GM08714 (cell line): Measurements from ENCODE around the gene WNK2.

Source experiments
- H3K4me3 ChIP-seq: fragments of 200-500 bp; sonication (Bioruptor generic); 2 replicates; pipeline ENCODE4 v1.5.1; 2014; ENCODE audit warnings: mild to moderate bottlenecking, low read length, inconsistent platforms
- ZNF274 ChIP-seq: IDR thresholded peaks from 2 replicates; pipeline ENCODE4 v1.6.1; 2012; ENCODE audit warnings: mild to moderate bottlenecking, low read depth, low read length

The WNK2 gene

GRCh38 chr9:93173365-93174051, 10.4 kb upstream of the WNK2 start:
- TF ChIP-seq ZNF274 = no peak

GRCh38 chr9:93174976-93175375, 9.0 kb upstream of the WNK2 start:
- TF ChIP-seq ZNF274 = no peak

More at GRCh38 chr9:93173365-93174051, 10.4 kb upstream of the WNK2 start:
- no peak overlapping the region for H3K4me3 ChIP-seq

GRCh38 chr9:93177676-93178075, 6.3 kb upstream of the WNK2 start:
- TF ChIP-seq ZNF274 = no peak
- no peak overlapping the region for H3K4me3 ChIP-seq

More at GRCh38 chr9:93174976-93175375, 9.0 kb upstream of the WNK2 start:
- no peak overlapping the region for H3K4me3 ChIP-seq

DNA sequence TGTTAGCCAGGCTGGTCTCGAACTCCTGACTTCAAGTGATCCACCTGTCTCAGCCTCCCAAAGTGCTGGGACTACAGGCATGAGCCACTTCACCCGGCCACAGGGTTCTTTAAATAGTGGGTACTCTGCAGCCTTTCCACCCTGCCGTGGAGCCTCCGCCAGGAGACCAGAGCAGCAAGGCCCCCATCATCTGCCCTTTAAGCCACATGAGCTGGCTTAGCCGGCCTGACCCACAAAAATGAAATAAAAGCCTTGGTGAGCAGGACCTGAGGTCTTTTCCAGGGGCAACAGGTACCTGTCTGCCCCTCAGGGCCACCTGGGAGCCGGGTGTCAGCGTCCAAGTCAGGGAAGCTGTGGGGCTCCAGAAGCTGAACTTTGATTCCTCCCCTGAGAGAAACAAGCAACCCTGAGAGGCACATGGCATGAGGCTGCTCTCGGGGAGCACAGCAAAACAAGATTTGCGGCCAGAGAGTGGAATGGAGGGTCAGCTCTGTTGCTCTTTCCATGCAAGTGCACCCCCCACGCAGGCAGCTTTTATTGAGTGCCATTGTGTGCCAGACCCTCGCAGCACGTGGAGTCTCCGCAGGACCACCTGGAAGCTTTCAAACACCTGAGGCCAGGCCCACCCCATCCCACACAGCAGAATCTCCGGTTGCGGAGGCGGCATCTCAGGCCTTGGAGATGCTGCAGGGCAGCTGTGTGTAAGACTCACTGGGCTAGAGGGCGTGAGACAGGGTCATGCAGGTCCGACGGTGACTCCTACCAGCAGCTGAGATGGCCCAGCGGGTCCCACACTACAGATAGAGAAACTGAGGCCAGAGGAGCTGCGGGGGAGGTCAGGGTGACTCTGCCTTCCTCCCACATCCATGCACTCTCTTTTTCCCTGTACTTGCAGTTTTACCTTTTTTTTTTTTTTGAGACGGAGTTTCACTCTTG, 4.8 kb upstream of the WNK2 start:
- no peak for TF ChIP-seq ZNF274
- H3K4me3 ChIP-seq = no peak overlapping the region

- H3K4me3 ChIP-seq = no peak overlapping the region
- no peak for TF ChIP-seq ZNF274
Measured at GRCh38 chr9:93180938-93181337, 3.0 kb upstream of the WNK2 start.

GRCh38 chr9:93181672-93182435, 2.1 kb upstream of the WNK2 start:
- no peak for TF ChIP-seq ZNF274
- no peak overlapping the region for H3K4me3 ChIP-seq

GRCh38 chr9:93182572-93182971, 1.4 kb upstream of the WNK2 start:
- no peak overlapping the region for H3K4me3 ChIP-seq
- TF ChIP-seq ZNF274 = no peak

DNA sequence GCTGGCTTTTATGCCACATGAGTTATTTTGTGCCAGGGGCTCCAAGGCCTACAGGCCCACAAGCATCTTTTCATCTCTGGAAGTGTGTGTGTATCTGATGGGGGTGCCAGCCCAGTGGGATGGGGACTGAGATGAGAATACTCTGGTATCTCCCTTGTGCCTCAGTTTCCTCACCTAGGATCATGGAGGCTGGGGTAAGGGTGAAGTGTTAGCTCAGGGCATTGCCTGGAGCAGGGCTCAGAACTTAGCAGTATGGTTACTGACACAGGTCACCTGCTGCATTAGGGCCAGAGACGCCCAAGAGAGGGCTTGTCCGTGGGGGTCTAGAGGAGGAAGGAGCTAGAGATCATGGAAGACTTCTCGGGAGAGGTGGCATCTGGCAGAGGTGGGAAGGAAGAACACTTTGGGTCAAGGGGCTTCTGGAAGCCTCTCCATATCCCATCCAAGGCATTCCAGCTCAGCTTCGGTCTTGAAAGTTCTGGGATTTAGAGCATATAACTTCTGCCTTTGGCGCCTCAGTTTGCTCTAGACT, 742 bp upstream of the WNK2 start:
- TF ChIP-seq ZNF274 = no peak
- H3K4me3 ChIP-seq = no peak overlapping the region

DNA sequence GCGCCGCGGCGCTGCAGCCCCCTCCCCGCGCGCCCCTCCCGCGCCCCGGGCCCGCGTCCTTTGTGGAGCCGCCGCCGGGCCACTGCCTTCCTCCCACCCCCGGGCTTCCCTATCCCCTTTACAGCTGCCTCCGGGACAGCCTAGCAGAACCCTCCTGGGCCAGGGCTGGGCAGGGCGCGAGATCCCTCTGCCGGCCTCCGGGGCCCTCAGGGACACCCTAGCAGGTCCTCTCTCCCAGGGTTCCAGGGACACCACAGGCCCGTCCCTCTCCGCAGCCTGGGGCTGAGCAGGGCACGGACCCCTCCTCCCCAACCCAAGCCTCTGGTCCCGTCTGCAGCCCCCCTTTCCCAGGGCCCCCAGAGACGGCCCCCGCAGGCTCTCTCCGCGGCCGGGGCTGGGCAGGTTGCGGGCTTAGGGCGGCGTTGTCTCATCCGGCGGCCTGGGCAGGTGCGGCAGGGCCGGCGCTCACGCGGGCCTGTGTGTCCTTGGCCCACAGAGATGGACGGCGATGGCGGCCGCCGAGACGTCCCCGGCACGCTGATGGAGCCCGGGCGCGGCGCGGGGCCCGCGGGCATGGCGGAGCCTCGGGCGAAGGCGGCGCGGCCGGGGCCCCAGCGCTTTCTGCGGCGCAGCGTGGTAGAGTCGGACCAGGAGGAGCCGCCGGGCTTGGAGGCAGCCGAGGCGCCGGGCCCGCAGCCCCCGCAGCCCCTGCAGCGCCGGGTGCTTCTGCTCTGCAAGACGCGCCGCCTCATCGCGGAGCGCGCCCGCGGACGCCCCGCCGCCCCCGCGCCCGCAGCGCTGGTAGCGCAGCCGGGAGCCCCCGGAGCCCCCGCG, 710 bp downstream of the WNK2 start:
- TF ChIP-seq ZNF274 = no peak

GRCh38 chr9:93185266-93186214, 1.6 kb downstream of the WNK2 start:
- no peak overlapping the region for H3K4me3 ChIP-seq
- TF ChIP-seq ZNF274 = no peak

More for the DNA sequence above, 710 bp downstream of the WNK2 start:
- no peak overlapping the region; the same call in 1 of the 2 replicates for H3K4me3 ChIP-seq

GRCh38 chr9:93186215-93186945, 2.4 kb downstream of the WNK2 start:
- no peak overlapping the region for H3K4me3 ChIP-seq
- TF ChIP-seq ZNF274 = no peak
